ENCODE data around the gene TPD52L2.
"Not testable (repeated sequence)": the region's sequence is repeated elsewhere in the genome, so short reads cannot be mapped to it uniquely, and the experiment has no call there.

Gene TPD52L2

DNA sequence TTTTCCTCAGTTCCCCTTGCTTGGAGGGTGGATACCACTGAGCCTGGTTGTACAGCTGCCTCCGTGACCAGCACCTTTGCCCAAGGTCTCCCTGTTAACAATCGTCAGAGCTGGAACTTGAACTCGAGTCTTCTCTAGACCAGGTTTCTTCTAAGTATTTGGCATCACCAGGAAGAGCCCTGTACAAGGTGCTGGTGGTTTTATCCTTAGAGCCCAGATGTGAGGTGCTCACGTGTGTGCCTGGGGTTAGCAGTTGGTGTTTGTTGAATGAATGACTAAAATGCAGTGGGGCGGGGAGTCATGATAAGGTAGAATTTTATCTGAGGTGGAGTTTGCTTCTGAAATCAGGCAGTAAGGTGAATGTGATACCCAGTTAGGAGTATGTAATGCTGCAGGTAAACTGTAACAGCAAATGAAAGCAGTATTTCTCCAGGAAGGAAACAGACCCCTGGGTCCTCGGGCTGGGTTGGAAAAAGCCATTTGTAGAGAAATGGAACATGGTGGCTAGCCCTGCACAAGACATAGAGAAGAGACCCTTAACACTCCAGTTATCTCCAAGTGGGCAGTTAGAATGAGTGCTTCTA, 33.0 kb downstream of the TPD52L2 start:
- DNase-seq, result no peak

DNA sequence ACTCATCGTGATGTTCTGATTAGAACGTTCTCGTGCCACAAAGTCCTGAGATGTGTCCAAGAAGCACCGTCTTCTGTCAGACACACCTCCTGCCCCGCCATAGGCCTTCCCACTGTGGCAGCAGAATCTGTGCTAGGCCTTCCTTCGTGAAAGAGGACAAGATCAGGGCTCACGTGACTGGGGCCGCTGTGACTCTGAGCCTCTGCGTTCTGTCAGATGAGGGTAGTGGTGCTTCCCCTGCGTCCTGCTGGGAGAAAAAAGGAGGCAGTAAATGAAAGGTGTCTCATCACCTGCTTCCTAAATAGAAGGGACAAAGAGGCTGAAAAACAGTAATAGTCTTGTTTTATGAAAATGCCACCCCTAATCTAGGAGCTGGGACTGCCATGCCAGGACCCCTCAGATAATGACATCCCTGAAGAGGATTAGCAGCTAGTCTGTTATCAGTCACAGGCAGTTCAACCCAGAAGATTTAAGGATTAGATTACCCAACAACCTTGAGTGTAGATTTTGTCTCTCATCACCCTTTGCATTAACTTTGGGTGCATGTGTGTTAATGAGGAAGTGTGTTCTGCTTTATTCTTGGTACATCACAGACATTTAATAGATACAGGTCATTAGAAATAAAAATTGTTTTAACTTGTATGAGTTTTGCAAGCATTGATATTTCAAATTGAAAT, 34.0 kb downstream of the TPD52L2 start:
- DNase-seq, result no peak

DNA sequence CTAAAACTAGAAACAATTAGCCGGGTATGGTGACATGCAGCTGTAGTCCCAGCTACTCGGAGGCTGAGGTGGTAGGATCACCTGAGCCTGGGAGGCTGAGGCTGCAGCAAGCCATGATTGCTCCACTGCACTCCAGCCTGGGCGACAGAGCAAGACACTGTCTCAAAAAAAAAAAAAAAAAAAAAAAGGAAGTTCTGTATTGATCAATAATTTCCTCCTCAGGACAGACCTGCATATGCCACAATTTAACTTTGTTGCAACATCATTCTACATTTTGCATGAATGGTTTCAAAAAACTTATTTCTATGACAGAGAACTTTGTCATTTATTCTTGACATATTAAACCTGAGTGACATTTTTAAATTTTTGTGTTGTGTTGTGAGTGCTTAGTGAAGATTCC, 35.3 kb downstream of the TPD52L2 start:
- DNase-seq, result no peak

DNA sequence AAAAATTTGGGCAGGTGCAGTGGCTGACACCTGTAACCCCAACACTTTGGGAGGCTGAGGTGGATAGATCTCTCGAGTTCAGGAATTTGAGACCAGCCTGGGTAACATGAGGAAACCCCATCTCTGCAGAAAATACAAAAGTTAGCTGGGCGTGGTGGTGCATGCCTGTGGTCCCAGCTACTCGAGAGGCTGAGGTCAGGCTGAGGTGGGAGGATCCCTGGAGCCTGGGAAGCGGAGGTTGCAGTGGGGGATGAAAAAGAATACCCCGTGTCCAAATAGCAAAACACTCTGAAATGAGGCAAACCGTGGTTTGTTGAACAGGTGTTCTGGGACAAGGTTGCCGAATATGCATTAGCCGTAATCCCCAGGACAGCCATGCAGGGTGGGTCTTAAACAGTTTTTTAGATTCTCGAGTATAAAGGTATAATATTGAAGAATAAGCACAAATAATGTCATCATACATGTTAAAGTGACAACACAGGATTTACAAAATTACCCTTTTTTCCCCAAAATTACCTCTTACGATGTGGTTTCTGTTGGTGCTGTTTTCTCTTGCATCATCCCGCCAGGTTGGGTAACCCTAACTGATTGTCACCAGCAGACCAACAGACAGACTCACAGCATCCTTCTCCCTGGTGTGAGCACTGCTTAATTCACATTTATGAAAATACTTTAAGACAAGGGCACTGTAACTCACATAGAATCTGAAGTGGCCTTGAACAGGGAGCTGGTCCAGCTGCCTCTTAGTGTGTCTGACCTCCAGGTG, 38.9 kb downstream of the TPD52L2 start:
- no peak for DNase-seq

DNA sequence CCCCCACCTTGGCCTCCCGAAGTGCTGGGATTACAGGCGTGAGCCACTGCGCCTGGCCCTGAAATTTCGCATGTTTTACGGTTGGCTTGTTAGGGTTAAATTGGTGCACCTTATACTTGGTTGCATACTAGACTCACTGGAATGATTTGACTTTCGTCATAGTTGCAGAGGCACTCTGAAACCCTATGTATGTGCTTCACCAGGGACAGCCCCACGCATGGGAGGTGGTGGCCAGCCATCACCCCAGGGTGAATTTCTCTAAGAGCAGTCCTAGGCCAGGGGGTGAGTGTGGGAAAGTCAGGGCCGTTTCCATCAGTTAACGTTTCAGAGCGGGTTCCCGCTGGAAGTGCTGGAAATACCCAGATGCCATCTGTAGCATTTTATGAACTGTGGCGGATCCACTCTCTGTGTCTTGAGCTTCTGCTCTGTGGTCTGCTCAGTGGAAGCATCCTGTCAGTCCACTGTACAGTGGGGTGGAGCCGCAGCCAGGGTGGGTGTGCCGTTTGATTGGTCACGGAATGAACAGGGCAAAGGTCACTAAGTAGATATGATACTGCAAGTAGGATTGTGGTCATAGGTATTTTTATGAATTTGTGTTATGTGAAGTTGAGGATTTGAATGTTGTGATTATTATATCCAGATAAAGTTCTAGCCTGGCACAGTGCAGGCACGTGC, 43.1 kb downstream of the TPD52L2 start:
- no peak for DNase-seq

DNA sequence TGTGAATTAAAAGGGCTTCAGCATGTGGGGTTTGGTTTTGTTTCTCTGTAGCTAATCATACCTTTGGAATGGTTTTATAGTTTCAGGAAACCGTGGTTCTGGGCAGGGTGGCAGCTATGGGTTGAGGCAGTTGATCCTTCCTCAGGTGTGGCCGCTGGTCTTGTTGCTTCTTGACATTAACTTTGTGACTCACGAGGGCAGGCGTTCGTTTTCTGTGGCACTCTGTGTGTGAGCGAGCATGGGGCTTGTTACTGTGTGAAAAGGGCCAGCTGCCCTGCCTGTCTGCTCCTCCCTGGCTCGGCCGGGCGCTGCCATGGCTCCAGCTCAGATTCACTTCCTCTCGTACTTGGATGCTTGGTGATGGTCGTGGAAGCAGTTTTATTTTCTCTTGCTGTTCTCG, 46.1 kb downstream of the TPD52L2 start:
- no peak for DNase-seq

DNA sequence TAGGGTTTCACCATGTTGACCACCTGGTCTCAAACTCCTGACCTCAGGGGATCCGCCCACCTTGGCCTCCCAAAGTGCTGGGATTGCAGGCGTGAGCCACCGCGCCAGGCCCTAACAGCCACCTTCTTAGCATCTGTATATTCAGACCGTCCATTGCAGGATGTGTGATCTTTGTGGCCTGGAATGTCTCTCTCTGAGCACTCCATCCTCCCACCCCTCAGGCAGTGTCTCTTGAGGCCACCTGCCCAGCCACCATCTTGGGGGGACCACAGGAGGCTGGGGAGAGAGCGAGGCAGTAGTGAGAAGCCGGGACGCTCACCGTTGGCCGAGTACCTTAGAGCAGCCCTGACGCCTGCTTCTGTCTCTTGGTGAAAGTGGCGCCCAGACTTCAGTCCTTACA, 48.7 kb downstream of the TPD52L2 start:
- DNase-seq, result no peak

DNA sequence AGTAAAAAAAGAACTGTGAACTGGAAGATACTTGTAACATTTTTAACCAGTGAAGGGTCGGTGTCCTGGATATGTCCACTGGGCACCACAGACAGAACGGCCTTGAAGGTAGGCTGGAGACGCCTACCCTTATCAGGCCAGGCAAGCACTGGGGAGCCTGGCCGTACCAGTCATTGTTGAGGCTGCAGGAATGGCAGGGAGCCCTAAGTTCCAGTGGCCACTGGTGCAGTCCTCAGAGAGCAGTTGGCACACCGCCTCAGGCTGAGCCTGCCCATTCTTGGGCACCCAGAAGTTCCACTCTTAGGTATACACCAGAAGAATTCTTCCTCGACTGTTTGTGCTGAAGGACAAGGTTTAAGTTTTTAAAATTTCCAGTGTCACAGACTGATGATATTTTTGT, 50.4 kb downstream of the TPD52L2 start:
- no peak for DNase-seq

DNA sequence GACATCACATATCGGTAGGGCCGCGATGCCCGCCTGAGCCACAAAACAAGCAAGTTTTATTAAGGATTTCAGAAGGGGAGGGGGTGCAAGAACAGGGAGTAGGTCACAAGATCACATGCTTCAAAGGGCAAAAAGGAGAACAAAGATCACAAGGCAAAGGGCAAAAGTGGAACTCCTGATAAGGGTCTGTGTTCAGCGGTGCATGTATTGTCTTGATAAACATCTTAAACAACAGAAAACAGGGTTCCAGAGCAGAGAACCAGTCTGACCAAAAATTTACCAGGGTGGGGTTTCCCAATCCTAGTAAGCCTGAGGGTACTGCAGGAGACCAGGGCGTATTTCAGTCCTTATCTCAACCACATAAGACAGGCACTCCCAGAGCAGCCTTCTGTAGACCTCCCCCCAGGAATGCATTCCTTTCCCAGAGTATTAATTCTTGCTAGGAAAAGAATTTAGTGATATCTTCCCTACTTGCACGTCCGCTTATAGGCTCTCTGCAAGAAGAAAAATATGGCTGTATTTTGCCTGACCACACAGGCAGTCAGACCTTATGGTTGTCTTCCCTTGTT, 51.4 kb downstream of the TPD52L2 start:
- not testable (repeated sequence) for DNase-seq

DNA sequence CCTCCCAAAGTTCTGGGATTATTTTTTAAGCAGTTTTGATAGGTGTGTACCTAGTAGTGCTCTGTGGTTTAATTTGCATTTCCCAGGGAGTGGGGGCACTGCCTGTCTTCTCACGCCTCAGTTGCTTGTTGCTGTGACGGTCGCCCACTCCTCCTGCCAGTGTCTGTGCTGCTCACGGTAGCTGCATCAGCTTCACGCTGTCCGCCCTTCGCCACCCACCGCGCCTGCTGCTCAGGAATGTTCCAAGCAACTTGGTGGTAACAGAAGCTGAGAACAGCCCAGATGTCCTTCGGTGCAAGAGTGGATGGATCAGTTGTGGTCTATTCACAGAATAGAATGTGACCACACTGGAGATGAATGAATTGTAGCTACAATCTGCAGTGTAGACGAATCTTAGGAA, 52.7 kb downstream of the TPD52L2 start:
- no peak for DNase-seq

DNA sequence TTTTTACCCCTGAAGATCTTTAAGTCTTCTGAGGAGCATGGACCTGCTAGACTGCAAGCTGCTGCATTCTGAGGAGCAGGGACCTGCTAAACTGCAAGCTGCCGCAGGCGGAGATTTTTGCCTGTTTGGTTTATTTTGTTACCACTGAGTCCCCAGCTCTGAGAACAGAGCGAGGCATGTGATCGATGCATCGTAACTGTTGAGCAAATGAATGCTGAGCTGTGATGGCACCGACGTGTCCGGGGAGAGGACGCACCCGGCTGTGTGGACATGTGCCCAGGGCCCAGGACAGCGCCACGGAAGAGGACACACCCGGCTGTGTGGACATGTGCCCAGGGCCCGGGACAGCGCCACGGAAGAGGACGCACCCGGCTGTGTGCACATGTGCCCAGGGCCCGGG, 54.1 kb downstream of the TPD52L2 start:
- DNase-seq, result no peak

DNA sequence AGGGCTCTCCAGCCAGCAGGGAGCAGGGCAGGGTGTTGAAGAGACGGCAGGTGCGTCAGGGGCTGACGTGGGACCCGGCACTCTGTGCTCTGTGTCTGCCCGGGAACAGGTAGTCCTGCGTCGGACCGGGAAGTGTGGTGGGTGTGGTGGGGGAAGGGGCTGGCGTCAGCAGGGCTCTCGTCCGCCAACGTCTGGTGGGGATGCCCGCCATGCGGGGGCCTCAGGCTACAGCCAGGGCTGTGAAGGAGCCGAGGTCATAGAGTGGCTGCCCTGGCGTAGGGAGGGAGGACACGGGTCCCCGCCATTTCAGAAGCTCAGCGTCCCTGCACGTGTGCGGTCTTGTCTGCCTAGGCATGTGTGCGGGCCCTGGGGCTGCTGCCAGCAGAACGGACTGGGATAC, 55.2 kb downstream of the TPD52L2 start:
- DNase-seq, result no peak

DNA sequence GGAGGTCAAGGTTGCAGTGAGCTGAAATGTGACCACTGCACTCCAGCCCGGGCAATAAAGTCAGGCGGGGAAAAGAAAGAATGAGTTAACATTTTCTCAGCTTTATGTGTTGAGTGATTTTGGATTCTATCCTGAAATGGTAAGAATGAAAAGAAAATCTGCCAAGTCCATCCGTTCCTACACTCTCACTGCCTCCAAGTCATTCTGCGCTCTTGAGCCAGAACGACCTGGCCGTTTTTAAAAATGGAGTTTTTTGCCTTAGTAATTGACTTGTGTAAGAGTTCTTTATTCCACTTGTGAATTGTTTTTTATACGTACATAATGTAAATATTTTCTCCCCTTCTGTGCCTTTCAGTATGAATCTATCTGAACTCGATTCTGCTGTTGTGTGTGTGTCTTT, 58.6 kb downstream of the TPD52L2 start:
- DNase-seq, result no peak

DNA sequence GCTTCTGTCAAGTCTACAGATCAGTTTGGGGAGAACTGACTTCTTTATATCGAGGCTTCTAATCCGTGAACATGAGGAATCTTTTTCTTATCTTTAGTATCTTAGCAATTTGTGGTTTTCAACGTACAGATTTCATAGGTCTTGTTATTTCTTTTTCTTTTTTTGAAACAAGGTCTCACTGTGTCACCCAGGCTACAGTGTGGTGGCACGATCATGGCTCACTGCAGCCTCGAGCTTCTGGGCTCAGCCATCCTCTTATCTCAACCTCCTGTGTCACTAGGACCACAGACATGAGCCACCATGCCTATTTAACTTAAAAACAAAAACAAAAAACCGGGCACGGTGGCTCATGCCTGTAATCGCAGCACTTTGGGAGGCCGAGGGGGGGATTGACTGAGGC, 59.2 kb downstream of the TPD52L2 start:
- DNase-seq, result no peak

DNA sequence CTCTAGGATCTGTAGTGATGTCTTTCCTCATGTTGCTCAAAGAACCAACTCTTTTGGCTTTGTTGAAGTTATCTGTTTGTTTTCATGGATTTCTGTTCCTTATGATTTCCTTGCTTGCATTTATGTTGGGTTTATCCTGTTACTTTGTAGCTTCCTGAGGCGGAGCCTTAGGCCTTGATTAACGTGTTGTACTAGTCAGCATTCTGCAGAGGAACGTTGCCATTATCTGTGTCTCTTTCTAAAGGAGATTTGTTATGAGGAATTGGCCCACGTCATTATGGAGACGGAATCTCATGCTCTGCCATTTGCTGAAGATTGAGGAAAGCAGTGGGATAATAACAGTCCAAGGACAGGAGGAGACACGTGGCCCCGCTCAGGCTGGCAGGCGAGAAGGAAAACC, 61.2 kb downstream of the TPD52L2 start:
- DNase-seq, result no peak

DNA sequence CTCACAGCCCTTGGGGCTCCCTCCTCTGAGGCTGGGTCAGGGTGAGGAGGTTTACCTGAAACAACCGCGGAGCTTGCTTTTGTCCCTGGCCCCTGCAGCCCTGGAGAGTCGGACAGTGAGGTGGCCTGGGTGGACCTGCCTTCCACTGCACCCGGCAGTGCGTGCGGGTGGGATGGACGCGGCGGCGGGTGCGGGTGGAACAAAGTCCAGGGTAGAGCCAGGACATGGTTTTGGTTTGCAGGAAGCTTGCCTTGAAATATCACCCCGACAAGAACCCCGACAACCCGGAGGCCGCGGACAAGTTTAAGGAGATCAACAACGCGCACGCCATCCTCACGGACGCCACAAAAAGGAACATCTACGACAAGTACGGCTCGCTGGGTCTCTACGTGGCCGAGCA, 64.0 kb downstream of the TPD52L2 start:
- no peak for DNase-seq

DNA sequence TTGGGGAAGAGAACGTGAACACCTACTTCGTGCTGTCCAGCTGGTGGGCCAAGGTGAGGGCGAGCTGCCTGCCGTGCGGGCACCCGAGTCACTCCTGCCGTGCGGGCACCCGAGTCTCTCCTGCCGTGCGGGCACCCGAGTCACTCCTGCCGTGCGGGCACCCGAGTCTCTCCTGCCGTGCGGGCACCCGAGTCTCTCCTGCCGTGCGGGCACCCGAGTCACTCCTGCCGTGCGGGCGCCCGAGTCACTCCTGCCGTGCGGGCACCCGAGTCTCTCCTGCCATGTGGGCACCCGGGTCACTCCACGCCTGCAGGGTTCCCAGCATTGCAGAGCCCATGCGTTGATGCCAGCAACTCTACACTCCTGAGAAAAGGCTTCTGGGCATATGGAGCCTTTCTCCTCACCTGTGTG, 64.4 kb downstream of the TPD52L2 start:
- not testable (repeated sequence) for DNase-seq

DNA sequence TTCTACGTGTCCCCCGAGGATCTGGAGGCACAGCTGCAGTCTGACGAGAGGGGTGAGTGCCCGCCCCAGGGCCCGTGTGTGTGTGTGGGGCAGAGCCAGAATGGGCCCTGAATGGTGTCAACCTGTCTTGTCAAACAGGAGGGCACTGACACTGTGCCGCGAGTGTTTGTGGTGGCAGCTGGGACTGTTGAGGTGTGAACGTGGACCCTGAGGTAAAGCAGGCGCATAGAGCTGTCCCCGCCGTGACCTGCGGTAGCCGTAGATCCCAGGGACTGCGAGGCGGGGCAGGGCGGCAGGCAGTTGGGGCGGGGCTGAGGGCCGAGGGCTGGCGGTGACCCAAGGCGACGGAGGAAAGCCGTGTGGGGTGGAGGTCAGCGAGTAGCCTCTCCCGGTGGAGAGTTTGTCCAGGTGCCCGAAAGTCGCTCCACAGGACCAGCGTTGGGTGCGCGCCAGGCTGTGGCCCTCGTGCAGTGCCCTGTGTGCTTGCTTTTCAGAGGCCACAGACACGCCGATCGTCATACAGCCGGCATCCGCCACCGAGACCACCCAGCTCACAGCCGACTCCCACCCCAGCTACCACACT, 66.0 kb downstream of the TPD52L2 start:
- no peak for DNase-seq

DNA sequence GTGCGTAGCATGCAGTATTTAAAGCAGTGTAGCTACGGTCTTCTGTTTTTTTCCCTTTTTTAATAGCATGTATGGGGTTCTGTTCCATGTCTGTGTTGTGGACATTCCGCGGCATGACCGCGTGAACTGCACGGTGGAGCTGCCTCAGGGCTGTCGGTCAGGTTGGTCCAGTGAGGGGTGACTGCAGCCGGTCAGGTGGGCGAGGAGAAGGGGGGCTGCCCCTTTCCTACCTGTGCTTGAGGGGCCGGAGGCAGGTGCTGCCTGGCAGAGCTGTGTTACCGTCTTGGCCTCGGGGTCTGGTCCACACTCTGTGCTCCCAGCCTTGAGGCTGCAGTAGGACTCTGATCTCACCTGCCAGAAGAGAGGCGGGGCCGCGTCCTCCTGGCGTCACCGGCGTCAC, 66.7 kb downstream of the TPD52L2 start:
- DNase-seq, result no peak

DNA sequence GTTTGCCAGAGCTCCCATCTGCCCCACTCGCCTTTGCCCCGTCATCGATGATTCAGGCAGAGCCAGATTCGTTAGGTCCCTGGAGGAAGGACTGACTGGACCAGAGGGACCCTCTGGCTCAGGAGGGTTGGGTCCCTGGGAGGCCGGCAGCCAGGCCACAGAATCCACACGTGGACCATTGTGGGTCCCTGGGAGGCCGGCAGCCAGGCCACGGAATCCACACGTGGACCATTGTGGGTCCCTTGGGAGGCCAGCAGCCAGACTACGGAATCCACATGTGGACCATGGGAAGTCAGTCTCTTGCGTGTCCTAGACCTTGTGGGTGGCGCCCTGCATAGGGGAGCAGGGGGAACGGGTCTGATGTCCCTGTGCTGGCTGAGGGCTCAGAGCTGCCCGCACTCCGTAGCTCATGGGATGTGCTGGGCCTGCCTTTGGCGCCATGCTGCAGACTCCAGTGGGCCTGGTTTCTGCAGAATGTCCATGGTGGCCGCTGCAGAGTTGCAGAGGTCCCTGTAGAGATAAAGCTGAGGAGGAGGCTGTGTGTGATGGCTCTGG, 67.6 kb downstream of the TPD52L2 start:
- DNase-seq, result no peak

DNA sequence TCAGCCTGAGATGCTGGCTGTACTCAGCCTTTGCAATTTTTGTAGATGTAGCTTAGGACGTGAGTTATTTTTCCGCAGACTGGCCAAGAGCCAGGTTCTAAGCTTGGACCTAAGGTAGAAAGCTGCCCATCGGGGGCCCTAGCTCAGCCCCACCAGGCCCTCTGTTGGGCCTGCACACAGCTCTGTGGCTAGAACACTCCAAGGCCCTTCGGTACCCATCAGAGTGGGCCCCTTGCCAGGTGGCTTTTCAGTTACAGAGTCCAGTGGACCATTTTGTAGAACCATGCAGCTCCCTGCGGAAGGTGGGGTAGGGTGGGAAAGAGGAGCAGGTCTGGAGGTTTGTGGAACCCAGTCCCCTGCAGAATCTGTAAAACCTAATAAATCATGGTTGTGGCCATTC, 68.6 kb downstream of the TPD52L2 start:
- no peak for DNase-seq

DNA sequence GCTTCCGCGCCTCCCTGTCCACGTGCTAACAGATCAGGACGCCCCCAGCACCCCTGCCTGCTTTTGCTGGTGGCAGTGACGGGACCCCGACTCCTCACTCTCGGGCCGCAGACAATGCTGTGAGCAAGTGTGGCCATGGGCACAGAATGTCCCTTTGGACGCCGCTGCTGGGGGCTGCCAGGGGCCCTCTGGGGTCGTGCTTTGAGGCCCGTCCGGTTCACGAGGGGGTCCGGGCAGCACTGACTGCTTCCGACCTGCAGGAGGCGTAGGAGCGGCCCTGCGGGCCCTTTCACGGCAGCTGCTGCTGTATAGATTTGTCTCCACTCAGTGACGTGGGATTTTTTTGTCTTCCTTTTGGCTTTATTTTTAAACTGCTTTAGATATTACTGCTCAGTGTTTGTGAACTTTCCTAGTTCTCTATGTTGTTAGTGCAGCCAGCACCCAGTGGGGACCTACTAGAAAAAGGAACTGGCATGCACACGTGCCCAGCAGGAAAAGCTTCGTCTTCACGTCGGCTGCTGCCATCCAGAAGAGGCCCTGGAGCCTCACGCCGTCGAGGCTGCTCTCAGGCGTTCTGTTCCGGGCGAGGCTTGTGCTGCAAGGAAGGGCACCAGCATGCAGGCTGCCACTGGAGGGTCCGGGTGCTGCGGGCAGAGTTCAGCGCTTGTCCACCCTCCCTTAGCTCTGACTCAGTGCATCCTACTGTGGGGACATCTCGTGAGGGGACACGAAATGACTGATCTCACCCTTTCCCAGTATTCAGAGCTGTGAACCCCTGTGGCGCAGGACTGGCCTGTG, 69.4 kb downstream of the TPD52L2 start:
- DNase-seq, result no peak
